ENCODE data around the gene CDH23. TPM values are rescaled to one million over a fixed set of nuclear protein-coding genes. Genes with fewer than 3 reads are reported as not detected.

Gene CDH23
- total RNA-seq, 2 experiments from 2014 or later = 4.6 to 5.2 TPM

DNA sequence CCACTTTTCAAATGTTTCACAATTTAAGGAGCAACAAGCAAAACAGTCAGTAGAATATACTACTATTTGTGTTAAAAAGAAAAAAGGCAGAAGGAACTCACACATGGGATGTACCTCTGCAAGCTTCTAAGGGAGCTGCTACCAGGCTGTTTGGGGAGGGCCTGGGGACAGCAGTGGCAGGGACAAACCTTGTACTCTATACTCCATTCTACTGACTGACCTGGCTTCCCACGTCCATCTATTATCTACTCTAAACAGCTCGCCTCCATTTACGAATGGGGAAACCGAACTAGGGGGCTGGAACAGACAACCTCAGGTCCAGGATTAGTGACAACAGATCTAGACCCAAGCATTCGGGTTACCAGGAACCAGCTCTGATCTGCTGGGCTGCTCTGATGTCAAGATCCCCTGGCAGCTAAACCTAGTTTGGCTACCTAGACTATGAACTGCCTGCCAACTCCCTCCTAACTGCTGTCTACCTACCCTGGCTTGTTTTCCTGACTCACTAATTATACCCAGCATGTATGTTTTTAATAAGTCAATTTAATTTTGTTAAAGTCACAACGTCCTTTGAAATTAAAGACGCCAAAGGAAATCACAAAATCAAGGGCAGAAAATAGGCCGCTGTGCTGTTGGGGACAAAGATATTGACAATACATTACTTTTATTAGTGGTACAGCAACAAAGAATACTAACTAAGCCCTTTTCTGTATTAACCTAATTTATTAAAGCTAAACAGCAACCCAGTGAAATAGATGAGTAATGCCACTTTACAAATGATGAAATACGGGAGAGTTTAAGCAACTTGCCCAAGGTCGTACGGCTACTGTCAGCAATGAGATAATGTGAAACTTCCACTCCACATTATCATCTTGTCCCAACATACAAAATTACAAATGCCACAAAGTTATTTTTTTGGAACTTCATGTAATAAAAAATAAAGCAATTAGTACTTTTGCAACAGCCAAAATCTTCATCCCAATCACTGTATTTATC is 449.0 kb downstream of the CDH23 start:
- H3K27ac Mint-ChIP-seq = no peak overlapping the region
- DNase-seq (no peak), ATAC-seq (ENCODE audit: poor library complexity) (no peak)
- H3K4me1 Mint-ChIP-seq (ENCODE audit: low read depth) = peaks cover 83% of the 10 kb centered on the region
- Histone ChIP-seq H3K36me3 (ENCODE audit: insufficient read depth, low read length) (no peaks in the 10 kb centered on the region), H3K4me1 (ENCODE audit: insufficient read depth, low read length) (peaks cover 48% of the 10 kb centered on the region), H3K27ac (ENCODE audit: low read depth in 1 of 2, low read length in 2 of 2) (no peak overlapping the region), H3K9me3 (ENCODE audit: control insufficient read depth in 1 of 2, insufficient read depth in 1 of 2, low read length in 2 of 2) (no peaks in the 10 kb centered on the region), H3K4me3 (ENCODE audit: low read length) (no peak overlapping the region), H3K27me3 (ENCODE audit: control insufficient read depth in 1 of 2, insufficient read depth in 2 of 2, low read length in 2 of 2) (no peaks in the 10 kb centered on the region)
- POLR2A ChIA-PET = no interaction called here
- no peaks in the 10 kb centered on the region for H3K9me3 Mint-ChIP-seq
- CTCF ChIA-PET = interaction anchor here (0.6 to 1.0 kb wide), 2 partner anchors 9 to 14 kb away, joined by 3 to 4 read pairs; no protein-coding TSS in a partner anchor
- H3K27me3 Mint-ChIP-seq = no peaks in the 10 kb centered on the region
- intact Hi-C loops (cut with DNase I, micrococcal nuclease) = no loop called here
- H3K36me3 Mint-ChIP-seq (ENCODE audit: low read depth) = peaks cover 6% of the 10 kb centered on the region
- TF ChIP-seq, protein P1, sequence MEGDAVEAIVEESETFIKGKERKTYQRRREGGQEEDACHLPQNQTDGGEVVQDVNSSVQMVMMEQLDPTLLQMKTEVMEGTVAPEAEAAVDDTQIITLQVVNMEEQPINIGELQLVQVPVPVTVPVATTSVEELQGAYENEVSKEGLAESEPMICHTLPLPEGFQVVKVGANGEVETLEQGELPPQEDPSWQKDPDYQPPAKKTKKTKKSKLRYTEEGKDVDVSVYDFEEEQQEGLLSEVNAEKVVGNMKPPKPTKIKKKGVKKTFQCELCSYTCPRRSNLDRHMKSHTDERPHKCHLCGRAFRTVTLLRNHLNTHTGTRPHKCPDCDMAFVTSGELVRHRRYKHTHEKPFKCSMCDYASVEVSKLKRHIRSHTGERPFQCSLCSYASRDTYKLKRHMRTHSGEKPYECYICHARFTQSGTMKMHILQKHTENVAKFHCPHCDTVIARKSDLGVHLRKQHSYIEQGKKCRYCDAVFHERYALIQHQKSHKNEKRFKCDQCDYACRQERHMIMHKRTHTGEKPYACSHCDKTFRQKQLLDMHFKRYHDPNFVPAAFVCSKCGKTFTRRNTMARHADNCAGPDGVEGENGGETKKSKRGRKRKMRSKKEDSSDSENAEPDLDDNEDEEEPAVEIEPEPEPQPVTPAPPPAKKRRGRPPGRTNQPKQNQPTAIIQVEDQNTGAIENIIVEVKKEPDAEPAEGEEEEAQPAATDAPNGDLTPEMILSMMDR (IDR thresholded peaks at IDR 0.05) = no peak
- H3K4me3 Mint-ChIP-seq = peak overlapping the region; percentile 20

- no peak overlapping the region for H3K27ac Mint-ChIP-seq
- peaks cover 7% of the 10 kb centered on the region for H3K36me3 Mint-ChIP-seq (ENCODE audit: low read depth)
- TF ChIP-seq, protein P1 (IDR thresholded peaks at IDR 0.05) = no peak
- Histone ChIP-seq H3K27me3 (ENCODE audit: control insufficient read depth in 1 of 2, insufficient read depth in 2 of 2, low read length in 2 of 2) (no peaks in the 10 kb centered on the region), H3K9me3 (ENCODE audit: control insufficient read depth in 1 of 2, insufficient read depth in 1 of 2, low read length in 2 of 2) (no peaks in the 10 kb centered on the region), H3K27ac (ENCODE audit: low read depth in 1 of 2, low read length in 2 of 2) (no peak overlapping the region), H3K4me1 (ENCODE audit: insufficient read depth, low read length) (peaks cover 47% of the 10 kb centered on the region), H3K4me3 (ENCODE audit: low read length) (no peak overlapping the region), H3K36me3 (ENCODE audit: insufficient read depth, low read length) (no peaks in the 10 kb centered on the region)
- intact Hi-C loops (cut with DNase I, micrococcal nuclease) = no loop called here
- CTCF ChIA-PET = no interaction called here
- DNase-seq (peak in 1 of 14 experiments; percentile 42), ATAC-seq (ENCODE audit: poor library complexity) (no peak)
- POLR2A ChIA-PET = no interaction called here
- no peaks in the 10 kb centered on the region for H3K27me3 Mint-ChIP-seq
- H3K4me1 Mint-ChIP-seq (ENCODE audit: low read depth) = peaks cover 84% of the 10 kb centered on the region
- H3K9me3 Mint-ChIP-seq = no peaks in the 10 kb centered on the region
- peak overlapping the region; percentile 46 for H3K4me3 Mint-ChIP-seq
Observed at GRCh38 chr10:71846816-71847215, 450.1 kb downstream of the CDH23 start.

- no peak overlapping the region for H3K4me3 ChIP-seq (ENCODE audit: low read length)
Observed at GRCh38 chr10:71847418-71847817, 450.7 kb downstream of the CDH23 start.

More at GRCh38 chr10:71847418-71847817, 450.7 kb downstream of the CDH23 start:
- Histone ChIP-seq H3K27ac (ENCODE audit: low read depth in 1 of 2, low read length in 2 of 2) (no peak overlapping the region), H3K4me1 (ENCODE audit: insufficient read depth, low read length) (peaks cover 45% of the 10 kb centered on the region), H3K27me3 (ENCODE audit: control insufficient read depth in 1 of 2, insufficient read depth in 2 of 2, low read length in 2 of 2) (no peaks in the 10 kb centered on the region), H3K36me3 (ENCODE audit: insufficient read depth, low read length) (no peaks in the 10 kb centered on the region), H3K9me3 (ENCODE audit: control insufficient read depth in 1 of 2, insufficient read depth in 1 of 2, low read length in 2 of 2) (no peaks in the 10 kb centered on the region)
- Mint-ChIP-seq H3K27me3 (no peaks in the 10 kb centered on the region), H3K9me3 (no peaks in the 10 kb centered on the region), H3K36me3 (ENCODE audit: low read depth) (peaks cover 7% of the 10 kb centered on the region), H3K27ac (peak overlapping the region; percentile 2), H3K4me1 (ENCODE audit: low read depth) (peaks cover 83% of the 10 kb centered on the region), H3K4me3 (peak overlapping the region; percentile 78)
- ChIA-PET POLR2A (no interaction called here), CTCF (no interaction called here)
- ATAC-seq (ENCODE audit: poor library complexity) (no peak), DNase-seq (no peak)
- intact Hi-C loops (cut with DNase I, micrococcal nuclease) = no loop called here
- TF ChIP-seq, protein P1 (IDR thresholded peaks at IDR 0.05) = no peak
